ENCODE data around the gene KCNT2.
A peak's percentile ranks its signal among the peaks of the same experiment; 100 is the strongest.

Gene KCNT2

GRCh38 chr1:196590012-196590708 lies 18.1 kb downstream of the KCNT2 start:
- DNase-seq = no peak

- DNase-seq = no peak
These were observed 23.5 kb downstream of the KCNT2 start for GRCh38 chr1:196584696-196585095.

GRCh38 chr1:196577386-196577785 lies 30.9 kb downstream of the KCNT2 start:
- no peak for DNase-seq

- DNase-seq = no peak
These were observed 35.0 kb downstream of the KCNT2 start for GRCh38 chr1:196573226-196573625.

- no peak for DNase-seq
These were observed 41.0 kb downstream of the KCNT2 start for GRCh38 chr1:196567238-196567637.

GRCh38 chr1:196563768-196564167 lies 44.5 kb downstream of the KCNT2 start:
- DNase-seq = no peak

GRCh38 chr1:196559314-196559713 lies 48.9 kb downstream of the KCNT2 start:
- DNase-seq = no peak

GRCh38 chr1:196558411-196558810 lies 49.8 kb downstream of the KCNT2 start:
- DNase-seq = peak; percentile 75

- DNase-seq = no peak
These were observed 50.4 kb downstream of the KCNT2 start for GRCh38 chr1:196557797-196558196.

GRCh38 chr1:196550731-196551130 lies 57.5 kb downstream of the KCNT2 start:
- DNase-seq = no peak

GRCh38 chr1:196546272-196547111 lies 61.7 kb downstream of the KCNT2 start:
- no peak for DNase-seq

- no peak for DNase-seq
These were observed 63.0 kb downstream of the KCNT2 start for GRCh38 chr1:196545222-196545621.

- DNase-seq = no peak
These were observed 63.6 kb downstream of the KCNT2 start for GRCh38 chr1:196544617-196545016.

GRCh38 chr1:196543833-196544232 lies 64.4 kb downstream of the KCNT2 start:
- DNase-seq = no peak

GRCh38 chr1:196538473-196538872 lies 69.8 kb downstream of the KCNT2 start:
- peak; percentile 11 for DNase-seq

- DNase-seq = peak; percentile 62
These were observed 72.5 kb downstream of the KCNT2 start for GRCh38 chr1:196535727-196536126.

- DNase-seq = no peak
These were observed 76.3 kb downstream of the KCNT2 start for GRCh38 chr1:196531737-196532524.

GRCh38 chr1:196527919-196528318 lies 80.3 kb downstream of the KCNT2 start:
- no peak for DNase-seq

GRCh38 chr1:196522574-196523345 lies 85.5 kb downstream of the KCNT2 start:
- peak; percentile 11 for DNase-seq

- DNase-seq = no peak
These were observed 91.0 kb downstream of the KCNT2 start for GRCh38 chr1:196517193-196517592.

- DNase-seq = no peak
These were observed 91.9 kb downstream of the KCNT2 start for GRCh38 chr1:196516373-196516772.

GRCh38 chr1:196515904-196516303 lies 92.3 kb downstream of the KCNT2 start:
- no peak for DNase-seq

- no peak for DNase-seq
These were observed 94.4 kb downstream of the KCNT2 start for GRCh38 chr1:196513821-196514220.
